HepG2 (cell line): ENCODE measurements around the gene LYSET. TPM values are rescaled to one million over a fixed set of nuclear protein-coding genes. Genes with fewer than 3 reads are reported as not detected.

ENCODE experiments used
- BORCS8-MEF2B ChIP-seq: sonication (generic); formaldehyde crosslinking; IDR thresholded peaks from 2 replicates; pipeline ENCODE4 v1.8.0; 2022; ENCODE audit warnings: mild to moderate bottlenecking, missing genetic modification reagents
- EP300 ChIP-seq, 3 experiments: sonication (generic) in 1 of 3; formaldehyde crosslinking in 1 of 3; IDR thresholded peaks; 2 replicates each; pipeline versions ENCODE4 v1.5.1 to v1.6.1; 2011 to 2020; ENCODE audit warnings: low read depth in 2 of 3, low read length in 2 of 3, borderline replicate concordance in 1 of 3, improper control_type of control experiment in 1 of 3, mild to moderate bottlenecking in 1 of 3, missing genetic modification reagents in 1 of 3, moderate library complexity in 1 of 3
- HIVEP1 ChIP-seq: sonication (generic); formaldehyde crosslinking; IDR thresholded peaks from 2 replicates; pipeline ENCODE4 v1.4.0; 2020; ENCODE audit warnings: mild to moderate bottlenecking, missing genetic modification reagents
- KLF11 ChIP-seq: IDR thresholded peaks from 2 replicates; pipeline ENCODE4 v1.6.1; 2016; ENCODE audit warnings: missing compliant biosample characterization
- KLF6 ChIP-seq: IDR thresholded peaks from 2 replicates; pipeline ENCODE4 v1.8.0; 2016; ENCODE audit warnings: missing biosample characterization, missing genetic modification reagents
- KMT2B ChIP-seq: IDR thresholded peaks from 2 replicates; pipeline ENCODE4 v1.6.1; 2016; ENCODE audit warnings: missing genetic modification reagents, missing compliant biosample characterization
- MAF1 ChIP-seq: sonication (generic); formaldehyde crosslinking; IDR thresholded peaks from 2 replicates; pipeline ENCODE4 v1.5.0; 2020; ENCODE audit warnings: missing genetic modification reagents, borderline replicate concordance
- MATR3 ChIP-seq: sonication (generic); formaldehyde crosslinking; IDR thresholded peaks from 2 replicates; pipeline ENCODE4 v1.4.0; 2020; ENCODE audit warnings: missing genetic modification reagents
- PTBP1 ChIP-seq: fragments of 200-400 bp; formaldehyde crosslinking; IDR thresholded peaks from 2 replicates; pipeline ENCODE4 v1.6.1; 2018; ENCODE audit warnings: low read length, low read depth; ENCODE audit not compliant: poor library complexity, severe bottlenecking
- REL ChIP-seq: sonication (generic); formaldehyde crosslinking; conservative IDR thresholded peaks from 2 replicates; pipeline ENCODE4 v1.8.0; 2022; ENCODE audit warnings: mild to moderate bottlenecking, missing genetic modification reagents, moderate library complexity
- SMYD3 ChIP-seq: sonication (generic); formaldehyde crosslinking; IDR thresholded peaks from 2 replicates; pipeline ENCODE4 v1.8.1; 2023; ENCODE audit warnings: mild to moderate bottlenecking, missing genetic modification reagents
- SOX6 ChIP-seq, 2 experiments: fragments of 450-650 bp in 1 of 2; sonication (generic) in 1 of 2; formaldehyde crosslinking in 1 of 2; IDR thresholded peaks; 2 replicates each; pipeline versions ENCODE4 v1.4.0 to v1.6.1; 2017 to 2020; ENCODE audit warnings: antibody characterized with exemption in 1 of 2, mild to moderate bottlenecking in 1 of 2, missing genetic modification reagents in 1 of 2
- THAP9 ChIP-seq: sonication (generic); formaldehyde crosslinking; IDR thresholded peaks from 2 replicates; pipeline ENCODE4; 2020; ENCODE audit warnings: missing genetic modification reagents, mild to moderate bottlenecking, borderline replicate concordance
- UBTF ChIP-seq: sonication (generic); formaldehyde crosslinking; IDR thresholded peaks from 2 replicates; pipeline ENCODE4 v1.4.0; 2020; ENCODE audit warnings: mild to moderate bottlenecking, missing genetic modification reagents
- YEATS2 ChIP-seq: sonication (generic); formaldehyde crosslinking; IDR thresholded peaks from 2 replicates; pipeline ENCODE4 v1.4.0; 2020; ENCODE audit warnings: missing genetic modification reagents, borderline replicate concordance
- ZBTB1 ChIP-seq: sonication (generic); formaldehyde crosslinking; IDR thresholded peaks from 2 replicates; pipeline ENCODE4 v1.4.0; 2020; ENCODE audit warnings: missing genetic modification reagents, borderline replicate concordance
- ZNF639 ChIP-seq: conservative IDR thresholded peaks from 2 replicates; pipeline ENCODE4 v1.6.1; 2018; ENCODE audit warnings: missing genetic modification reagents
- ZNF746 ChIP-seq: sonication (generic); formaldehyde crosslinking; IDR thresholded peaks from 2 replicates; pipeline ENCODE4 v1.8.0; 2022; ENCODE audit warnings: mild to moderate bottlenecking, missing genetic modification reagents
- ZNF891 ChIP-seq: sonication (generic); formaldehyde crosslinking; IDR thresholded peaks from 2 replicates; pipeline ENCODE4 v1.5.0; 2020; ENCODE audit warnings: mild to moderate bottlenecking, missing genetic modification reagents
- polyA plus RNA-seq, 8 experiments: library from polyadenylated mRNA; depleted of rRNA in 3 of 8; stranded (reverse) in 7 of 8; unstranded in 1 of 8; fragments of >200 nt; fragmentation: Illumina TruSeq in 4 of 8; extraction: Trizol in 4 of 8; gene quantifications; 2 replicates each; pipeline versions ENCODE4 v1.2.1 to v1.2.3, GENCODE V29; 2011 to 2016; ENCODE audit warnings: low read depth in 4 of 8, missing spikeins in 1 of 8, mixed read lengths in 1 of 8; ENCODE audit not compliant: insufficient read depth in 1 of 8
- total RNA-seq, 5 experiments: library from RNA; depleted of rRNA; stranded (reverse); fragments of >200 nt; fragmentation: Illumina TruSeq; extraction: Trizol; gene quantifications; 2 replicates each; pipeline ENCODE4 v1.2.3, GENCODE V29; 2016; ENCODE audit warnings: low read depth in 1 of 5

The LYSET gene
- total and polyA plus RNA-seq, 2 of the 13 experiments (the other 11 are each of a cell fraction or from before 2014, with no cell fraction given) = 19.1 to 36.6 TPM

- no peak for TF ChIP-seq THAP9 (CRISPR knock-in tag)
- no peak for TF ChIP-seq SMYD3
- TF ChIP-seq KLF6 (CRISPR knock-in tag) = 0 out of 2 replicates have a peak, but pooled peaks have one; percentile 19
- no peak for TF ChIP-seq ZNF639 (CRISPR knock-in tag)
- no peak for TF ChIP-seq KLF11 (CRISPR knock-in tag)
- TF ChIP-seq ZBTB1 (CRISPR knock-in tag) = no peak
- TF ChIP-seq REL (CRISPR knock-in tag) = 0 out of 2 replicates have a peak, but pooled peaks have one; percentile 7
- TF ChIP-seq HIVEP1 = no peak
- TF ChIP-seq EP300 (IDR thresholded peaks at IDR 0.05; ENCODE audit: low read depth in 2 of 2, low read length in 2 of 2) = no peak
- TF ChIP-seq EP300 (CRISPR knock-in tag; IDR thresholded peaks at IDR 0.05; ENCODE audit: borderline replicate concordance) = no peak
- no peak; the same call in 1 of the 2 replicates for TF ChIP-seq ZNF746 (CRISPR knock-in tag)
- TF ChIP-seq BORCS8-MEF2B (CRISPR knock-in tag) = peak; percentile 2; the same call in 1 of the 2 replicates
- TF ChIP-seq YEATS2 (CRISPR knock-in tag) = no peak
- TF ChIP-seq PTBP1 = peak; percentile 17
- TF ChIP-seq SOX6 (IDR thresholded peaks at IDR 0.05) = no peak
- TF ChIP-seq SOX6 (CRISPR knock-in tag; IDR thresholded peaks at IDR 0.05) = 0 out of 2 replicates have a peak, but pooled peaks have one; percentile 5
- no peak for TF ChIP-seq KMT2B
- TF ChIP-seq MATR3 = no peak
- 0 out of 2 replicates have a peak, but pooled peaks have one; percentile 32 for TF ChIP-seq UBTF (CRISPR knock-in tag)
- TF ChIP-seq MAF1 (CRISPR knock-in tag) = no peak
- TF ChIP-seq ZNF891 = 0 out of 2 replicates have a peak, but pooled peaks have one; percentile 0
Observed at GRCh38 chr14:93207468-93208308, 22.6 kb downstream of the LYSET start (continued).
